CD4-positive, alpha-beta T cell (primary cell): ENCODE data around the gene TMEM117. TPM values are rescaled to one million over a fixed set of nuclear protein-coding genes. Genes with fewer than 3 reads are reported as not detected.

ENCODE experiments used
- ATAC-seq: fragments of 200-7000 bp; cut with Tn5 transposase; one replicate; pipeline ENCODE4 v1.10.0; 2022; ENCODE audit warnings: mild to moderate bottlenecking; ENCODE audit not compliant: poor library complexity
- CTCF ChIA-PET: fragments of 350-600 bp; sonication (Branson Sonifier 250); formaldehyde crosslinking; loops from one replicate; lab custom pipeline; 2021; ENCODE audit warnings: antibody characterized with exemption, inconsistent platforms; lab: Charles Lee
- POLR2A ChIA-PET: fragments of 350-600 bp; sonication (Branson Sonifier 250); formaldehyde crosslinking; loops from one replicate; lab custom pipeline; 2021; ENCODE audit warnings: antibody characterized with exemption, inconsistent platforms; lab: Charles Lee
- DNase-seq, 14 experiments: peaks; one replicate each; pipeline ENCODE4 v3.0.0-alpha.2; 2013 to 2020; ENCODE audit warnings: mixed read lengths in 2 of 14
- H3K27ac ChIP-seq, 2 donors: one replicate each; pipeline versions ENCODE4 v1.5.1 to v1.7.0; 2013; ENCODE audit warnings: low read length in 2 of 2, low read depth in 1 of 2, mild to moderate bottlenecking in 1 of 2
- H3K27me3 ChIP-seq, 2 experiments: 1 replicate in 1 of 2; 2 replicates in 1 of 2; pipeline versions ENCODE4 v1.6.1 to v1.7.0; 2013; ENCODE audit warnings: low read length in 2 of 2, control low read depth in 1 of 2, mild to moderate bottlenecking in 1 of 2, moderate library complexity in 1 of 2; ENCODE audit not compliant: insufficient read depth in 2 of 2, control insufficient read depth in 1 of 2
- H3K36me3 ChIP-seq: one replicate; pipeline ENCODE4 v1.6.1; 2013; ENCODE audit warnings: low read length, control low read depth; ENCODE audit not compliant: insufficient read depth
- H3K4me1 ChIP-seq: one replicate; pipeline ENCODE4 v1.6.1; 2013; ENCODE audit warnings: low read length, control low read depth; ENCODE audit not compliant: insufficient read depth
- H3K4me3 ChIP-seq: one replicate; pipeline ENCODE4 v1.5.1; 2013; ENCODE audit warnings: mild to moderate bottlenecking, low read length, moderate library complexity
- H3K9me3 ChIP-seq, 2 experiments: 1 replicate in 1 of 2; 2 replicates in 1 of 2; pipeline versions ENCODE4 v1.6.1 to v1.7.0; 2013; ENCODE audit warnings: low read length in 2 of 2, mild to moderate bottlenecking in 2 of 2, control low read depth in 1 of 2, moderate library complexity in 1 of 2; ENCODE audit not compliant: control insufficient read depth in 1 of 2, insufficient read depth in 1 of 2
- H3K27ac Mint-ChIP-seq: one replicate; pipeline ENCODE4 v1.8.0; 2020; ENCODE audit warnings: mixed read lengths
- H3K27me3 Mint-ChIP-seq: one replicate; pipeline ENCODE4 v1.8.0; 2021; ENCODE audit warnings: mixed read lengths
- H3K36me3 Mint-ChIP-seq: one replicate; pipeline ENCODE4 v1.8.0; 2021; ENCODE audit warnings: low read depth, mixed read lengths
- H3K4me1 Mint-ChIP-seq: one replicate; pipeline ENCODE4 v1.8.0; 2021; ENCODE audit warnings: low read depth, mixed read lengths
- H3K4me3 Mint-ChIP-seq: one replicate; pipeline ENCODE4 v1.8.0; 2020; ENCODE audit warnings: mild to moderate bottlenecking, mixed read lengths
- H3K9me3 Mint-ChIP-seq: one replicate; pipeline ENCODE4 v1.8.0; 2020; ENCODE audit warnings: mixed read lengths
- CTCF ChIP-seq: fragments of 200-600 bp; IDR thresholded peaks from one replicate; pipeline ENCODE4 v1.8.0; 2022; ENCODE audit warnings: antibody characterized with exemption, mild to moderate bottlenecking
- intact Hi-C, 2 experiments: fragments of 100-400 bp; cut with DNase I in 1 of 2; cut with micrococcal nuclease in 1 of 2; formaldehyde crosslinking; loops; one replicate each; pipeline versions ENCODE4 v1.15.1 to v1.9.0; 2023 to 2025; cut with DNase I, micrococcal nuclease
- total RNA-seq, 174 experiments: library from RNA in 2 of 174; stranded (reverse) in 2 of 174; gene quantifications; one replicate each; pipeline ENCODE4 v1.2.3 and lab custom pipeline; 2021 to 2026

Gene TMEM117
- total RNA-seq, 2 experiments from 2014 or later, result 3.4 to 4.4 TPM

GRCh38 chr12:43992856-43993255 lies 157.0 kb downstream of the TMEM117 start:
- Mint-ChIP-seq H3K4me1 (no peaks in the 10 kb centered on the region), H3K36me3 (no peaks in the 10 kb centered on the region), H3K27ac (no peak overlapping the region), H3K9me3 (no peaks in the 10 kb centered on the region), H3K4me3 (no peak overlapping the region), H3K27me3 (no peaks in the 10 kb centered on the region)
- Histone ChIP-seq H3K4me1 (no peaks in the 10 kb centered on the region), H3K27me3 (no peaks in the 10 kb centered on the region), H3K9me3 (no peaks in the 10 kb centered on the region), H3K27ac (no peak overlapping the region), H3K36me3 (no peaks in the 10 kb centered on the region), H3K4me3 (no peak overlapping the region)
- POLR2A ChIA-PET, result no interaction called here
- ATAC-seq, result no peak
- TF ChIP-seq CTCF, result no peak
- DNase-seq, result no peak
- intact Hi-C loops, result no loop called here
- CTCF ChIA-PET, result no interaction called here

GRCh38 chr12:44000309-44000952 lies 164.6 kb downstream of the TMEM117 start:
- H3K4me3 Mint-ChIP-seq, result no peak overlapping the region
- H3K27ac Mint-ChIP-seq, result no peak overlapping the region
- no peaks in the 10 kb centered on the region for H3K4me1 Mint-ChIP-seq
- peak; percentile 22 for TF ChIP-seq CTCF
- H3K27me3 Mint-ChIP-seq, result no peaks in the 10 kb centered on the region
- peaks cover 10% of the 10 kb centered on the region for H3K36me3 Mint-ChIP-seq
- no peak for ATAC-seq
- no peaks in the 10 kb centered on the region for H3K27me3 ChIP-seq
- no peak overlapping the region for H3K4me3 ChIP-seq
- no peaks in the 10 kb centered on the region for H3K9me3 Mint-ChIP-seq
- intact Hi-C loops, result no loop called here
- no peaks in the 10 kb centered on the region for H3K9me3 ChIP-seq
- ChIA-PET POLR2A (no interaction called here), CTCF (no interaction called here)
- peak in 5 of 14 experiments; percentile 1 to 34 (median 15) for DNase-seq
- no peaks in the 10 kb centered on the region for H3K36me3 ChIP-seq
- no peaks in the 10 kb centered on the region for H3K4me1 ChIP-seq
- no peak overlapping the region for H3K27ac ChIP-seq

GRCh38 chr12:44002607-44003006 lies 166.7 kb downstream of the TMEM117 start:
- Histone ChIP-seq H3K27ac (no peak overlapping the region), H3K4me3 (no peak overlapping the region), H3K9me3 (no peaks in the 10 kb centered on the region), H3K36me3 (no peaks in the 10 kb centered on the region), H3K4me1 (no peaks in the 10 kb centered on the region), H3K27me3 (no peaks in the 10 kb centered on the region)
- ChIA-PET POLR2A (no interaction called here), CTCF (no interaction called here)
- DNase-seq (no peak), ATAC-seq (no peak)
- H3K27ac Mint-ChIP-seq, result no peak overlapping the region
- H3K9me3 Mint-ChIP-seq, result peaks cover 2% of the 10 kb centered on the region
- H3K36me3 Mint-ChIP-seq, result peaks cover 28% of the 10 kb centered on the region
- intact Hi-C loops, result no loop called here
- H3K4me1 Mint-ChIP-seq, result no peaks in the 10 kb centered on the region
- no peak overlapping the region for H3K4me3 Mint-ChIP-seq
- TF ChIP-seq CTCF, result no peak
- no peaks in the 10 kb centered on the region for H3K27me3 Mint-ChIP-seq
